Peyer's patch (tissue), 4 donors: Measurements from ENCODE around the gene TRIM47.
A peak's percentile ranks its signal among the peaks of the same experiment; 100 is the strongest.

Source experiments
- CTCF ChIP-seq, 6 experiments: fragments of 450-650 bp in 4 of 6; fragments of 200-600 bp in 2 of 6; sonication (generic) in 1 of 6; IDR thresholded peaks; one replicate each; pipeline ENCODE4 v1.5.1; 2017 to 2019; ENCODE audit warnings: antibody characterized with exemption in 6 of 6, mild to moderate bottlenecking in 3 of 6, moderate library complexity in 1 of 6
- POLR2A ChIP-seq, 2 donors: fragments of 450-650 bp; IDR thresholded peaks; one replicate each; pipeline ENCODE4 v1.5.1; 2017; ENCODE audit warnings: antibody characterized with exemption in 2 of 2, mild to moderate bottlenecking in 2 of 2, moderate library complexity in 2 of 2

- peak; percentile 78 to 95 (median 89) for TF ChIP-seq CTCF (IDR thresholded peaks at IDR 0.05)
- TF ChIP-seq POLR2A (IDR thresholded peaks at IDR 0.05), result no peak
These were observed 33.2 kb downstream of the TRIM47 start for GRCh38 chr17:75845058-75845711.
